HL-60 (cell line): Measurements from ENCODE around the gene MR1.

Experiments used
- DNase-seq, 2 experiments: peaks; one replicate each; pipeline ENCODE4 v3.0.0-alpha.2; 2010 to 2020; ENCODE audit warnings: low read depth in 1 of 2, low spot score in 1 of 2
- H3K27ac ChIP-seq: fragments of 250-450 bp; sonication (Bioruptor Pico); replicated peaks from 2 replicates; pipeline ENCODE4 v1.5.1; 2020; ENCODE audit warnings: mild to moderate bottlenecking, moderate library complexity
- H3K27me3 ChIP-seq: fragments of 250-450 bp; sonication (Bioruptor Pico); 2 replicates; pipeline ENCODE4 v1.5.1; 2021; ENCODE audit warnings: mild to moderate bottlenecking, moderate library complexity; ENCODE audit not compliant: insufficient read depth, poor library complexity, severe bottlenecking
- H3K4me3 ChIP-seq: replicated peaks from 2 replicates; pipeline ENCODE4 v1.5.1; 2011; ENCODE audit warnings: mild to moderate bottlenecking, control low read depth, low read length; ENCODE audit not compliant: insufficient read depth
- CTCF ChIP-seq: IDR thresholded peaks from one replicate; pipeline ENCODE4 v1.5.1; 2011; ENCODE audit warnings: low read length, control low read depth, inconsistent platforms; ENCODE audit not compliant: insufficient read depth
- GABPA ChIP-seq: IDR thresholded peaks from 2 replicates; pipeline ENCODE4 v1.6.1; 2012; ENCODE audit warnings: low read depth
- POLR2AphosphoS5 ChIP-seq: IDR thresholded peaks from 2 replicates; pipeline ENCODE4 v1.6.1; 2012; ENCODE audit warnings: low read depth
- SPI1 ChIP-seq: IDR thresholded peaks from 2 replicates; pipeline ENCODE4 v1.6.1; 2012; ENCODE audit warnings: low read depth, mild to moderate bottlenecking, borderline replicate concordance
- TF ChIP-seq, protein P1 (sequence below): IDR thresholded peaks from 2 replicates; pipeline ENCODE4 v1.6.1; 2012; ENCODE audit warnings: low read depth; ENCODE audit not compliant: insufficient replicate concordance

The MR1 gene

GRCh38 chr1:181023265-181024057, 10.3 kb upstream of the MR1 start:
- Histone ChIP-seq H3K27ac (no peak overlapping the region), H3K4me3 (peak overlapping the region; percentile 91), H3K27me3 (no peaks in the 10 kb centered on the region)
- no peak for TF ChIP-seq SPI1
- TF ChIP-seq, protein P1, sequence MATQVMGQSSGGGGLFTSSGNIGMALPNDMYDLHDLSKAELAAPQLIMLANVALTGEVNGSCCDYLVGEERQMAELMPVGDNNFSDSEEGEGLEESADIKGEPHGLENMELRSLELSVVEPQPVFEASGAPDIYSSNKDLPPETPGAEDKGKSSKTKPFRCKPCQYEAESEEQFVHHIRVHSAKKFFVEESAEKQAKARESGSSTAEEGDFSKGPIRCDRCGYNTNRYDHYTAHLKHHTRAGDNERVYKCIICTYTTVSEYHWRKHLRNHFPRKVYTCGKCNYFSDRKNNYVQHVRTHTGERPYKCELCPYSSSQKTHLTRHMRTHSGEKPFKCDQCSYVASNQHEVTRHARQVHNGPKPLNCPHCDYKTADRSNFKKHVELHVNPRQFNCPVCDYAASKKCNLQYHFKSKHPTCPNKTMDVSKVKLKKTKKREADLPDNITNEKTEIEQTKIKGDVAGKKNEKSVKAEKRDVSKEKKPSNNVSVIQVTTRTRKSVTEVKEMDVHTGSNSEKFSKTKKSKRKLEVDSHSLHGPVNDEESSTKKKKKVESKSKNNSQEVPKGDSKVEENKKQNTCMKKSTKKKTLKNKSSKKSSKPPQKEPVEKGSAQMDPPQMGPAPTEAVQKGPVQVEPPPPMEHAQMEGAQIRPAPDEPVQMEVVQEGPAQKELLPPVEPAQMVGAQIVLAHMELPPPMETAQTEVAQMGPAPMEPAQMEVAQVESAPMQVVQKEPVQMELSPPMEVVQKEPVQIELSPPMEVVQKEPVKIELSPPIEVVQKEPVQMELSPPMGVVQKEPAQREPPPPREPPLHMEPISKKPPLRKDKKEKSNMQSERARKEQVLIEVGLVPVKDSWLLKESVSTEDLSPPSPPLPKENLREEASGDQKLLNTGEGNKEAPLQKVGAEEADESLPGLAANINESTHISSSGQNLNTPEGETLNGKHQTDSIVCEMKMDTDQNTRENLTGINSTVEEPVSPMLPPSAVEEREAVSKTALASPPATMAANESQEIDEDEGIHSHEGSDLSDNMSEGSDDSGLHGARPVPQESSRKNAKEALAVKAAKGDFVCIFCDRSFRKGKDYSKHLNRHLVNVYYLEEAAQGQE, result no peak
- TF ChIP-seq CTCF, result no peak
- no peak for TF ChIP-seq GABPA
- TF ChIP-seq POLR2AphosphoS5, result no peak
- DNase-seq, result no peak

DNA sequence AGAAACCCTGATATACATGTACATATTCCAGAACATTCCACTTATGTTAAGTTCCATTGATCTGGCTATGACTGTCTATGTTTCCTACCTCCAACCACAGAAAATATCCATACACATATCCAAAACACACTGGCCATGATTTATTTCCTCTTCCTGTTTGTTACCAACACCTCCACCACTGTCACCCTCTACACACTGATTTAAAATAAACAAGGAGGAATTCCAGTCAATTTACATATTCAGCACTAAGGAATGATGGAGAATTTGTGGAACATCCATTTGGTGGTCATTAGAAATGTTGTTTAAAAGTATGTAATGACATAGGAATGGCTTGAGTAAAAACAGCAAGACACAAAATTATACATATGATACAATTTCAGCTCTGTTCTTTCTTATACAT, 5.6 kb upstream of the MR1 start:
- no peaks in the 10 kb centered on the region for H3K27me3 ChIP-seq
- H3K27ac ChIP-seq, result no peak overlapping the region
- no peak for DNase-seq
- TF ChIP-seq, protein P1, result no peak
- TF ChIP-seq POLR2AphosphoS5, result no peak
- no peak for TF ChIP-seq SPI1
- no peak for TF ChIP-seq CTCF
- no peak for TF ChIP-seq GABPA
- H3K4me3 ChIP-seq, result no peak overlapping the region

- H3K27me3 ChIP-seq, result no peaks in the 10 kb centered on the region
- no peak for DNase-seq
- H3K27ac ChIP-seq, result no peak overlapping the region
- H3K4me3 ChIP-seq, result no peak overlapping the region
- TF ChIP-seq SPI1 (no peak), GABPA (no peak), CTCF (no peak), POLR2AphosphoS5 (no peak)
- TF ChIP-seq, protein P1, result no peak
Measured at GRCh38 chr1:181028615-181029014, 5.2 kb upstream of the MR1 start.
